NCI-H2196 treated with DMSO at 0.1 percent for 48 hours (cell line): Measurements from ENCODE around the gene ZCCHC2.

Experiments
- DNase-seq: peaks from one replicate; lab custom pipeline; 2025; ENCODE audit not compliant: unreplicated experiment; lab: John Stamatoyannopoulos, UW

Gene ZCCHC2

DNA sequence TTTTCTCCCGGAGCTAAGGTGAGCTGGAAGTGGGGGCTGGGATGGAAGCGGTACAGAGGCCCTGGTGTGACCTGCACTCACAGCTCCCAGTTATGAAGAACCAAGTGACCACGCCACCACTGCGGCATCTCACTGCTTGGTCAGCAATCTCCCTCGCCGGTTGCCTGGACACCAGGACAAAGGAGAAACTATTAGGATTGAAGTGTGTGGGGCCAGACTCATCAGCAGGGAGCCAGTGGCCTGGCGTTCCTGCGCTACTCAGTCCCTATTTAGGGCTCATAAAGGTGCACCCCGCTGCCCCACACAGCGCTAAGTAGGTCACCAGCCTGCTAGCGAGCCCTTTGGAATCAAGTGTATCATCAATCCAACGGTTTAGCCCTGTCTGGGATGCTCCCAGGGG lies 82.9 kb downstream of the ZCCHC2 start:
- no peak for DNase-seq

DNA sequence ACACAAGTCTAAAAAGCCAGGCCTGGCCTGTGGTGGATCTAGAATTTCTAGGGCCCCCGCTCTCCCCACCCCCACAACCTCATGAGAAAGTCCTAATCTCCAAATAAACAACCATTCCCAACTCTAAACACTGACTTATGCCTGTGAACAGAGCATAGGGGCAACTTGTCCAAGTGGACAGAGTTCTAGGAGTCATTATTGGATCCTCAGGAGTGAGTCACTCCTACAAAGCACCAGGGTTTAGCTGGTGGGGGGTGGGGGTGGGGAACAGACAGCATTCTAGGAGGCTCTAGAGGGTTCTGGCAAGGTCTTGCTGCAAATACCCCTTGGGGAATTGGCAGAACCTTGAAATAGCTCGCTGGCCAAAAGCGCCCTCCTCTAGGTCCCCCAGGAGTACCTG lies 83.3 kb downstream of the ZCCHC2 start:
- DNase-seq: no peak

DNA sequence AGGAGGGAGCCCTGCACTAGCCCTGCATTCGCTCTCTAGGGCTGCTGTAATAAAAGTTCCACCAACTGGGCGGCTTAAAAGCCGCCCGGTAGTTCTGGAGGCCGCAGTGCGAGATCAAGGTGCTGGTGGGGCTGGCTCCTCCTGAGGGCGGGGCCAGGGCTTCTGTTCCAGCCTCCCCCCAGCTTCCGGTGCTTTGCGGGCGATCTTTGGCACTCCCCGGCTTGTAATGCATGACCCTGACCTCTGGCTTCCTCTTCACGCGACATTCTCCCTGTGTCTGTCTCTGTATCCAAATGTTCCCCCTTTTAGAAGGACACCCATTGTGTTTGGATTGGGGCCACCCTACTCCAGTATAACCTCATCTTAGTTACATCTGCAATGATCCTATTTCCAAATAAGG lies 84.5 kb downstream of the ZCCHC2 start:
- DNase-seq: no peak

DNA sequence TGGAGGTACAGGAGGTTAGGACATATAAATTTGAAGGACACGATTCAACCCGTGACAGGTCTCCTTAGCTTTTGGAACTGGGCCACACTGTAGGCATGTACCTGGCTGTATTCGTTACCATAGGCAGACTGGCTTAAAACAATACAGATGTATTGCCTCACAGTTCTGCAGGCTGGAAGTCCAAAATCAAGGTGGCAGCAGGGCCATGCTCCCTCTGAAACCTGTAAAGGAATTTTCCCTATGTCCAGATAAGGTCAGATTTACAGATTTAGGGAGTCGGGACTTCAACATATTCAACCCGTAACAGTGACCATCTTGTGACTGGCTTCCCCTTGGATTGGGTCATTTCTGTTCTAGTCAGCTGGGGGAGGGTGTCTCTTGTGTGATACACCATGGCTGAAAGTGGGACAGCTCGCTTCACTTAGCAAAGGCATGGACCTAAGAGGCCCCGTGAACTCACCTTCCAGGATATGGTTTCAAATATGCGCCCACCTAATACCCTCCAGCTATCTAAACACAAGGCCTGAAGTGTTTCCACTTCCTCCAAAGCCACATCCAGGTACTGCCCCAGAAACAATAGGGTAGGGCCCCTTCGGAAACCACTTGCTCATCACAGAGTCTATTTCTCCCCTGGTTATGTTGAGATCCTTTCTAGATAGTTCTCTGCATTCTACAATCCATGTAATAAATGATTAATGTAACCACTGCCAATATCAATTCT lies 85.0 kb downstream of the ZCCHC2 start:
- no peak for DNase-seq

- DNase-seq: no peak
Observed at GRCh38 chr18:62609764-62610163, 86.9 kb downstream of the ZCCHC2 start.

DNA sequence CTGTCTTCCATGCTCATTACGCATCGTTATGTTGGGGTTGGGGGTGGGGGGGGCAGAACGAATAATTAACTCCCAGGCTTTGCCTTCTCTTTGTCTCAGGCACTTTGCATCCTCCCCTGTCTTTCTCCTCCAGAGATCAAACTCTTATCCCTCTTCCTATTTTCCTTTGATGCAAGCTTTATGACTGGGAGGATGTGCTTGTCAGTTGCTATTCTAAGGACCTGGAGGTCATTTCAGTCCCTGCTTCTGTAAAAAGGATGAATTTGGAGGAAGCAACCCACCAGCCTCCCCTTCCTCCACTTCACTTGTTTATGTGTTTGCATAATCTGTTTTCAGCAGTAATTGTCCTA lies 87.5 kb downstream of the ZCCHC2 start:
- DNase-seq: no peak

DNA sequence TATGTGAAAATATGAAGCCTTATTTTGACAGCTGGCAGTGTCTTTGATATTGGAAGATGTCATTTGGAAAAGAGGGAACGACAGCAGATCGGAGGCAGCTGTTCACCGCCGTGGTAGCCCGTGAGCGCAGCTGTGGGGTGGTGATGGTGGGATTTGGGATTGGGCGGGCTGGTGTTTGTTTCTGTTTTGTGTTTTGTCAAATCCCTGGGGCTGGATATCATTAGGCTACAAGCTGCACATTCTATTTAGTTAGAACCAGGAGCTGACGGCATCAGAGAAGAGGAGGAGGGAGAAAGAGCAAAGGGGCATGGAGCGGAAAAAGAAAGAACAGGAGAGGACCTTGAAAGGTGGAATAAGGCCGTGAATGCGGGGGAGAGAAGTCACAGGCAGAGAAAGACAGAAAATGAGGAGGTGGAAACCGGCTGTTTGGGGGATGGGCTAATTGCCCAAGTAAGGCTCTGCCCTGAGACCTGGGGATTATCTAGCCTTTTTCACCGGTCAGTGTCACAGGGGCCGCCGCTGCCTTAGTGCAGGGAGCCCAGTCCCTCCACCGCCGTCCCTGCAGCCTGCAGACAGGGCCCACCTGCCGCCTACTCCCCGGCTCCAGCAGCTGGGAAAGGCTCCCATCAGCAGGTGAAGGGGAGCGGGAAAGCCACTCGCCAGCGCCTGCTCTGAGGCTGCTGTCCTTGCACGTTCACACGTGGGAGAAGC lies 88.0 kb downstream of the ZCCHC2 start:
- DNase-seq: no peak

GRCh38 chr18:62611453-62612288 lies 88.8 kb downstream of the ZCCHC2 start:
- DNase-seq: no peak

DNA sequence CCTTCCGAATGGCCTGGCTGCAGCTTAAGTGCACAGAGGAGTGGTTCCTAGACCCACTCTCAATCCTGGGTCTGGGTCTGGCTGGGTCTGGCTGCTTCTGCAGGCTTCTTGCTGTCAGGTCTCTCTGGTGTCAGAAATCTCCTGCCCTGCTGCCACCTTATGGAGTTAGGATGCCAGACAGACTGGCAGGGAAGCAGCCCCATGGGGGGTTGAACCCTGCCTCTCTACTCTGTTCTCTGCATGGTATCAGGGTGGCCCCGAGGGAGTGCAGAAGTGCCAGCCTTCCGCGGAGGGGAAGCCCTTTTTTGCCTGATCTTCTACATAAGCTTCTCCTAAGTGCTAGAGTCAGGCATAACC lies 89.4 kb downstream of the ZCCHC2 start:
- DNase-seq: no peak

DNA sequence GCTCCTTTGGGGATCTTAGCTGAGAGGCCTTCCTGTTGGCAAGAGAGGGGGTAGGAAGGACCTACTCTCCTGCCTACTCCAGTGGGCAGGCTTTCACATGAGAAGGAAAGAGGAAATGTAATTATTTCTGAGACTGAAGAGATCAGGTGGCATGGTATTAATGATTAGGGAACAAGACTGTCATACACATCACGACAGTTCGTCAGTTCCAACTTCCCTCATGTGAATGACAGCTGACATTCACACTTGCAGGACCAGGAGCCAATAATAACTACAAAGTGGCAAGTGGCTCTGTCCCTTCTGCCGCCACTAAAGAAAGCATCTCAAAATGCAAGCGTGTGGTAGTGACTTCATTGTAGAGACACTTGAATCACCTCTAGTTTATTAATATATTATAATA lies 90.0 kb downstream of the ZCCHC2 start:
- DNase-seq: no peak

GRCh38 chr18:62614494-62614893 lies 91.7 kb downstream of the ZCCHC2 start:
- DNase-seq: no peak

DNA sequence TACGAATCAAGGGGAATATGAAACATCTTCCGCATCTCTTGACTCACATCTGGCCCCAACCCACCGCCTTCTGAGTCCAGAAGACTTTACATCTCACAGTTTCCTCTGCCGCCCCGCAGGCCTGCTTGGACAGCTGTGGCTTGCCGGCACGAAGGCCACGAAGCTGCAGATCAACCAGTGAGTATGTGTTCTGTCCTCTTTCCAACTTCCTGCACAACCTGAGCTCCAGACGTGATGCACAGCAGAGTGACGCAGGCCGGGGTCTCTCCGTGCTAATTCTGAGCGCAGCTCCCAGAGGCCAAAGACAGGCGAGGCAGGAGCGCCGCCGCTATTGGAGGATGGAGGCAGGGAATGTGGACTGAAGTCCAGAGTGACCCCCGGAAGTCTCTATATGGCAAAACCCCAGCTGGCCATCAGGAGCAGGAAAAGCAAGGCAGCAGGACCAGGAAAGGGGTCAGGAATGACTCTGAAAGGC lies 93.5 kb downstream of the ZCCHC2 start:
- no peak for DNase-seq

- DNase-seq: no peak
Observed at GRCh38 chr18:62617793-62618591, 95.2 kb downstream of the ZCCHC2 start.

DNA sequence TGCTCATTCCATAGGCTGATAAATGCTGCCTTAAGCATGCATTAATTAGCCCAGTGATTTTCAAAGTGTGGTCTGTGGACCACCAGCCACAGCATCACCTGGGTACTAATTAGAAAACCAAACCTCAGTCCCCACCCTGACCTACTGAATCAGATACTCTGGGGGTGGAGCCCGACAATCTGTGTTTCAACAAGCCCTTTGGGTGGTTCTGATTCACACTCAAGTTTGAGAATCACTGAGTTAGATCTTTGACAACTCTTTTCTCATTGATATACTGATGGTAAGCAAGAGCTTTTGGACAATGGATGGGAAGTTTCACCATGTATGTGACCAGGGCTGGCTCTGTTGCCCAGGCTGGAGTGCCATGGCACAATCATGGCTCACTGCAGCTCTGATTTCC lies 95.9 kb downstream of the ZCCHC2 start:
- DNase-seq: no peak

- no peak for DNase-seq
Observed at GRCh38 chr18:62621546-62621945, 98.7 kb downstream of the ZCCHC2 start.

DNA sequence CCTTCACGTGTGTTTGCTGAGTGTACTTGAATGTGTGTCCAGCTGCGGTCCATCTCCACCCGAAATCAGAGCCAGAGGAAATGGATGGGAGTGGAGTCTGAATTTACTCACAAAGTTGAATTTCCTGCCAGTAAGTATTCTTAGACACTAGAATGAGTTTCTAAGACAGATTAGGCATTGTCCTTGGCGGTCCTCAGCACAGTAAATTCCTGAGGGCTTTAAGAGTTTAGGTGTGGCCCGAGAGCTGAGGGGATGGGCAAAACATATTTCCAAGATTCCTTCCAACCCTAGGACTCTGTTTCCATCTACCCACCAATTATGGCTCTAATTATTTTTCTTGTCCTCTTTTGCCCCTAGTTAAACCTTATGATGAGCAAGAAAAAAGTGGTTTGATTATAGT lies 102.2 kb downstream of the ZCCHC2 start:
- DNase-seq: no peak
